Adrenal gland (tissue), 5 donors: ENCODE results near the gene FUT7.
A peak's percentile ranks its signal among the peaks of the same experiment; 100 is the strongest.

Experiments used
- POLR2A ChIP-seq, 2 donors: fragments of 450-650 bp; IDR thresholded peaks; one replicate each; pipeline ENCODE4 v1.6.1; 2017; ENCODE audit warnings: antibody characterized with exemption in 2 of 2, mild to moderate bottlenecking in 2 of 2, moderate library complexity in 1 of 2
- TF ChIP-seq, protein P1 (sequence below), 6 experiments: fragments of 450-650 bp in 4 of 6; fragments of 200-600 bp in 2 of 6; sonication (generic) in 1 of 6; IDR thresholded peaks; 1 replicate in 5 of 6; 2 replicates in 1 of 6; pipeline versions ENCODE4 v1.5.1 to v1.8.0; 2016 to 2021; ENCODE audit warnings: antibody characterized with exemption in 6 of 6, mild to moderate bottlenecking in 2 of 6, moderate library complexity in 1 of 6
- donor health status: DM: no; HTN: no; CAD: no.

DNA sequence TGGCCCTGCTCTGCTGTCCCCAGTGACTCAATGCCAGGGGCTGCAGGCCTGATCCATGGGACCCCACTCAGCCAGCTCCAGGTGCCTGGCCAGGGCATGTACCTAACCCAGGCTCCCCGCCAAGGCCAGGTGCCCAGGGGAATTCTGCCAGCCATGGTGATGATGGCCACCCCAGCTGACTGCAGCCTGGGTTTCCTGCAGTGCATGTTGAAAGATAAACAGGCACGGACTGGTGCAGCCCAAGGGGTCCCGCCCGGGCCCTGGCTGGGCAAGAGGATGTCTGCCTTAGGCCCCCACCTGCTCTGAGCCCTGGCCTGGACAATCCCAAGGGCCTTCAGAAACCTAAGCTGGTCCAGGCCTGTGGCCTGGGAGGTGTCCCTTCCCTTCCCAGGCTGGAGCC lies 5.1 kb downstream of the FUT7 start:
- TF ChIP-seq, protein P1, sequence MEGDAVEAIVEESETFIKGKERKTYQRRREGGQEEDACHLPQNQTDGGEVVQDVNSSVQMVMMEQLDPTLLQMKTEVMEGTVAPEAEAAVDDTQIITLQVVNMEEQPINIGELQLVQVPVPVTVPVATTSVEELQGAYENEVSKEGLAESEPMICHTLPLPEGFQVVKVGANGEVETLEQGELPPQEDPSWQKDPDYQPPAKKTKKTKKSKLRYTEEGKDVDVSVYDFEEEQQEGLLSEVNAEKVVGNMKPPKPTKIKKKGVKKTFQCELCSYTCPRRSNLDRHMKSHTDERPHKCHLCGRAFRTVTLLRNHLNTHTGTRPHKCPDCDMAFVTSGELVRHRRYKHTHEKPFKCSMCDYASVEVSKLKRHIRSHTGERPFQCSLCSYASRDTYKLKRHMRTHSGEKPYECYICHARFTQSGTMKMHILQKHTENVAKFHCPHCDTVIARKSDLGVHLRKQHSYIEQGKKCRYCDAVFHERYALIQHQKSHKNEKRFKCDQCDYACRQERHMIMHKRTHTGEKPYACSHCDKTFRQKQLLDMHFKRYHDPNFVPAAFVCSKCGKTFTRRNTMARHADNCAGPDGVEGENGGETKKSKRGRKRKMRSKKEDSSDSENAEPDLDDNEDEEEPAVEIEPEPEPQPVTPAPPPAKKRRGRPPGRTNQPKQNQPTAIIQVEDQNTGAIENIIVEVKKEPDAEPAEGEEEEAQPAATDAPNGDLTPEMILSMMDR (IDR thresholded peaks at IDR 0.05), result no peak
- TF ChIP-seq POLR2A (IDR thresholded peaks at IDR 0.05), result peak in 1 of 2 donors; percentile 28
